Adrenal gland (tissue), 12 donors: Measurements from ENCODE around the gene DSCAML1. TPM values are rescaled to one million over a fixed set of nuclear protein-coding genes. Genes with fewer than 3 reads are reported as not detected.

Experiments used
- DNase-seq, 7 donors: peaks; one replicate each; pipeline ENCODE4 v3.0.0-alpha.2; 2019 to 2020
- H3K27ac ChIP-seq, 5 donors: fragments of 200-600 bp; sonication (generic) in 4 of 5; 1 replicate in 3 of 5; 2 replicates in 2 of 5; pipeline versions ENCODE4 v1.5.1 to v1.8.0; 2016 to 2020; ENCODE audit warnings: mild to moderate bottlenecking in 1 of 5
- H3K27me3 ChIP-seq: fragments of 200-600 bp; 2 replicates; pipeline ENCODE4 v1.8.0; 2021
- H3K36me3 ChIP-seq, 2 donors: fragments of 200-600 bp; replicated peaks in 1 of 2; 1 replicate in 1 of 2; 2 replicates in 1 of 2; pipeline versions ENCODE4 v1.5.1 to v1.8.0; 2018 to 2022
- H3K4me1 ChIP-seq, 2 donors: fragments of 200-600 bp; replicated peaks in 1 of 2; 1 replicate in 1 of 2; 2 replicates in 1 of 2; pipeline versions ENCODE4 v1.5.1 to v1.8.0; 2018 to 2021
- H3K4me3 ChIP-seq, 4 donors: fragments of 200-600 bp; sonication (generic) in 3 of 4; one replicate each; pipeline ENCODE4 v1.5.1; 2016 to 2018
- H3K9me3 ChIP-seq, 3 donors: fragments of 200-600 bp; sonication (generic) in 1 of 3; replicated peaks in 1 of 3; 1 replicate in 2 of 3; 2 replicates in 1 of 3; pipeline versions ENCODE4 v1.5.1 to v1.8.0; 2016 to 2021
- CTCF ChIP-seq, 6 experiments: fragments of 450-650 bp in 4 of 6; fragments of 200-600 bp in 2 of 6; sonication (generic) in 1 of 6; IDR thresholded peaks; 1 replicate in 5 of 6; 2 replicates in 1 of 6; pipeline versions ENCODE4 v1.5.1 to v1.8.0; 2016 to 2021; ENCODE audit warnings: antibody characterized with exemption in 6 of 6, mild to moderate bottlenecking in 2 of 6, moderate library complexity in 1 of 6
- POLR2A ChIP-seq, 2 donors: fragments of 450-650 bp; IDR thresholded peaks; one replicate each; pipeline ENCODE4 v1.6.1; 2017; ENCODE audit warnings: antibody characterized with exemption in 2 of 2, mild to moderate bottlenecking in 2 of 2, moderate library complexity in 1 of 2
- WGBS, 4 donors: extraction: QIAGEN DNeasy Blood & Tissue Kit in 2 of 4; methylation state at CpG; one replicate each; pipeline versions ENCODE4 v1.1.5 to v1.1.7; 2013 to 2017; 5-methylcytosine and 5-hydroxymethylcytosine counted together
- intact Hi-C, 2 donors: fragments of 100-400 bp; cut with DNase I; formaldehyde crosslinking; loops; one replicate each; pipeline versions ENCODE4 v1.14.1 to v1.15.0; 2022 to 2023
- polyA plus RNA-seq, 3 donors: library from polyadenylated mRNA; stranded (reverse); fragments of 200-250 nt in 2 of 3; fragments of 350-450 nt in 1 of 3; fragmentation: Illumina TruSeq in 1 of 3; extraction: RNeasy Lipid Tissue Mini Kit (QIAGEN cat#74804) in 1 of 3; gene quantifications; one replicate each; pipeline ENCODE4 v1.2.3, GENCODE V29; 2013 to 2014
- total RNA-seq, 9 donors: library from RNA; depleted of rRNA in 4 of 9; stranded (reverse); fragments of >200 nt in 4 of 9; fragments of 120-200 nt in 1 of 9; fragmentation: NEBNext Ultra II Directional in 1 of 9; extraction: Animal tissue kit (Norgen Biotek cat#: 25700) in 1 of 9; gene quantifications; one replicate each; pipeline versions ENCODE4 v1.1.0 to v1.2.4, GENCODE V29; 2013 to 2023
- donor health status: healthy with polysubstance abuse.
- donor health status: Bipolar disorder and iron deficiency.
- donor health status: DM: yes; HTN: yes; CAD: no.
- donor health status: DM: no; HTN: no; CAD: no.
- donor health status: DM: no; HTN: no; CAD: no.
- donor health status: DM: yes; HTN: yes; CAD: no.

The DSCAML1 gene
- total and polyA plus RNA-seq, 12 donors: 0.09 to 1.9 (median 0.55) TPM; not detected in 1

GRCh38 chr11:117426297-117426685, 370.7 kb downstream of the DSCAML1 start:
- no peak overlapping the region for H3K4me3 ChIP-seq
- TF ChIP-seq CTCF (IDR thresholded peaks at IDR 0.05): peak; percentile 80 to 93 (median 90)
- no peak for TF ChIP-seq POLR2A (IDR thresholded peaks at IDR 0.05)
- H3K27me3 ChIP-seq: no peaks in the 10 kb centered on the region
- DNase-seq: peak; percentile 52 to 76 (median 64)
- WGBS, 4 donors: 3 to 10% (median 6%) methylated on average over 6 to 17 of the region's 17 CpGs
- intact Hi-C loops: loop anchor here in 1 of 2 donors (5.0 to 10.0 kb wide), 2 partner anchors 381 to 629 kb away; no protein-coding TSS in a partner anchor
- no peaks in the 10 kb centered on the region for H3K9me3 ChIP-seq
- H3K4me1 ChIP-seq: no peaks in the 10 kb centered on the region
- no peaks in the 10 kb centered on the region for H3K36me3 ChIP-seq
- no peak overlapping the region for H3K27ac ChIP-seq

GRCh38 chr11:117425679-117426296, 371.2 kb downstream of the DSCAML1 start:
- intact Hi-C loops: loop anchor here in 1 of 2 donors (5.0 to 10.0 kb wide), 2 partner anchors 382 to 629 kb away; no protein-coding TSS in a partner anchor
- Histone ChIP-seq H3K27ac (no peak overlapping the region), H3K4me3 (no peak overlapping the region), H3K4me1 (no peaks in the 10 kb centered on the region), H3K36me3 (no peaks in the 10 kb centered on the region), H3K9me3 (no peaks in the 10 kb centered on the region), H3K27me3 (no peaks in the 10 kb centered on the region)
- WGBS, 4 donors: 45 to 53% (median 49%) methylated on average over 13 of the region's 13 CpGs
- no peak for DNase-seq
- TF ChIP-seq CTCF (IDR thresholded peaks at IDR 0.05): no peak
- TF ChIP-seq POLR2A (IDR thresholded peaks at IDR 0.05): no peak

- H3K27me3 ChIP-seq: no peaks in the 10 kb centered on the region
- intact Hi-C loops: loop anchor here in 1 of 2 donors (5.0 to 10.0 kb wide), 2 partner anchors 383 to 630 kb away; no protein-coding TSS in a partner anchor
- no peak for DNase-seq
- WGBS, 4 donors: 50 to 62% (median 56%) methylated on average over 4 of the region's 4 CpGs
- TF ChIP-seq POLR2A (IDR thresholded peaks at IDR 0.05) (no peak), CTCF (IDR thresholded peaks at IDR 0.05) (no peak)
- H3K4me1 ChIP-seq: no peaks in the 10 kb centered on the region
- H3K9me3 ChIP-seq: no peaks in the 10 kb centered on the region
- H3K4me3 ChIP-seq: no peak overlapping the region
- H3K36me3 ChIP-seq: no peaks in the 10 kb centered on the region
- H3K27ac ChIP-seq: no peak overlapping the region
Measured at GRCh38 chr11:117424781-117425180, 372.2 kb downstream of the DSCAML1 start.

GRCh38 chr11:117423046-117423575, 373.9 kb downstream of the DSCAML1 start:
- DNase-seq: no peak
- Histone ChIP-seq H3K27ac (no peak overlapping the region), H3K4me3 (no peak overlapping the region), H3K4me1 (no peaks in the 10 kb centered on the region), H3K36me3 (no peaks in the 10 kb centered on the region), H3K27me3 (no peaks in the 10 kb centered on the region), H3K9me3 (no peaks in the 10 kb centered on the region)
- 84 to 93% (median 87%) methylated on average over 9 to 14 of the region's 14 CpGs for WGBS, 4 donors
- intact Hi-C loops: loop anchor here in 1 of 2 donors (10.0 kb wide), 1 partner anchor 632 kb away; no protein-coding TSS in a partner anchor
- TF ChIP-seq CTCF (IDR thresholded peaks at IDR 0.05): no peak
- TF ChIP-seq POLR2A (IDR thresholded peaks at IDR 0.05): no peak
